ENCODE data around the gene VAC14.

- TF ChIP-seq, protein P1, sequence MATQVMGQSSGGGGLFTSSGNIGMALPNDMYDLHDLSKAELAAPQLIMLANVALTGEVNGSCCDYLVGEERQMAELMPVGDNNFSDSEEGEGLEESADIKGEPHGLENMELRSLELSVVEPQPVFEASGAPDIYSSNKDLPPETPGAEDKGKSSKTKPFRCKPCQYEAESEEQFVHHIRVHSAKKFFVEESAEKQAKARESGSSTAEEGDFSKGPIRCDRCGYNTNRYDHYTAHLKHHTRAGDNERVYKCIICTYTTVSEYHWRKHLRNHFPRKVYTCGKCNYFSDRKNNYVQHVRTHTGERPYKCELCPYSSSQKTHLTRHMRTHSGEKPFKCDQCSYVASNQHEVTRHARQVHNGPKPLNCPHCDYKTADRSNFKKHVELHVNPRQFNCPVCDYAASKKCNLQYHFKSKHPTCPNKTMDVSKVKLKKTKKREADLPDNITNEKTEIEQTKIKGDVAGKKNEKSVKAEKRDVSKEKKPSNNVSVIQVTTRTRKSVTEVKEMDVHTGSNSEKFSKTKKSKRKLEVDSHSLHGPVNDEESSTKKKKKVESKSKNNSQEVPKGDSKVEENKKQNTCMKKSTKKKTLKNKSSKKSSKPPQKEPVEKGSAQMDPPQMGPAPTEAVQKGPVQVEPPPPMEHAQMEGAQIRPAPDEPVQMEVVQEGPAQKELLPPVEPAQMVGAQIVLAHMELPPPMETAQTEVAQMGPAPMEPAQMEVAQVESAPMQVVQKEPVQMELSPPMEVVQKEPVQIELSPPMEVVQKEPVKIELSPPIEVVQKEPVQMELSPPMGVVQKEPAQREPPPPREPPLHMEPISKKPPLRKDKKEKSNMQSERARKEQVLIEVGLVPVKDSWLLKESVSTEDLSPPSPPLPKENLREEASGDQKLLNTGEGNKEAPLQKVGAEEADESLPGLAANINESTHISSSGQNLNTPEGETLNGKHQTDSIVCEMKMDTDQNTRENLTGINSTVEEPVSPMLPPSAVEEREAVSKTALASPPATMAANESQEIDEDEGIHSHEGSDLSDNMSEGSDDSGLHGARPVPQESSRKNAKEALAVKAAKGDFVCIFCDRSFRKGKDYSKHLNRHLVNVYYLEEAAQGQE (IDR thresholded peaks at IDR 0.05; ENCODE audit: insufficient replicate concordance, low read depth): no peak
- TF ChIP-seq, protein P2, sequence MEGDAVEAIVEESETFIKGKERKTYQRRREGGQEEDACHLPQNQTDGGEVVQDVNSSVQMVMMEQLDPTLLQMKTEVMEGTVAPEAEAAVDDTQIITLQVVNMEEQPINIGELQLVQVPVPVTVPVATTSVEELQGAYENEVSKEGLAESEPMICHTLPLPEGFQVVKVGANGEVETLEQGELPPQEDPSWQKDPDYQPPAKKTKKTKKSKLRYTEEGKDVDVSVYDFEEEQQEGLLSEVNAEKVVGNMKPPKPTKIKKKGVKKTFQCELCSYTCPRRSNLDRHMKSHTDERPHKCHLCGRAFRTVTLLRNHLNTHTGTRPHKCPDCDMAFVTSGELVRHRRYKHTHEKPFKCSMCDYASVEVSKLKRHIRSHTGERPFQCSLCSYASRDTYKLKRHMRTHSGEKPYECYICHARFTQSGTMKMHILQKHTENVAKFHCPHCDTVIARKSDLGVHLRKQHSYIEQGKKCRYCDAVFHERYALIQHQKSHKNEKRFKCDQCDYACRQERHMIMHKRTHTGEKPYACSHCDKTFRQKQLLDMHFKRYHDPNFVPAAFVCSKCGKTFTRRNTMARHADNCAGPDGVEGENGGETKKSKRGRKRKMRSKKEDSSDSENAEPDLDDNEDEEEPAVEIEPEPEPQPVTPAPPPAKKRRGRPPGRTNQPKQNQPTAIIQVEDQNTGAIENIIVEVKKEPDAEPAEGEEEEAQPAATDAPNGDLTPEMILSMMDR (IDR thresholded peaks at IDR 0.05; ENCODE audit: insufficient read depth, low read length): no peak
- no peak for TF ChIP-seq SPI1 (IDR thresholded peaks at IDR 0.05; ENCODE audit: borderline replicate concordance, low read depth)
- TF ChIP-seq GABPA (IDR thresholded peaks at IDR 0.05; ENCODE audit: low read depth): no peak
- peak; percentile 68 for TF ChIP-seq POLR2AphosphoS5 (IDR thresholded peaks at IDR 0.05; ENCODE audit: low read depth)
These were observed 100.6 kb downstream of the VAC14 start for GRCh38 chr16:70700101-70701020.
